Endometrial microvascular endothelial cells (primary cell): ENCODE data around the gene SPTAN1. TPM values are rescaled to one million over a fixed set of nuclear protein-coding genes. Genes with fewer than 3 reads are reported as not detected.
"Not testable (repeated sequence)": the region's sequence is repeated elsewhere in the genome, so short reads cannot be mapped to it uniquely, and the experiment has no call there.

ENCODE experiments used
- in situ Hi-C: cut with HindIII; loops from 2 replicates; pipeline ENCODE4 v1.10.0; 2017; ENCODE audit warnings: low sequenced_read_pairs, low pct_unique_long_range_greater_than_20kb; ENCODE audit errors: inconsistent ontology term
- total RNA-seq: library from RNA; depleted of rRNA; stranded (reverse); fragments of >200 nt; gene quantifications from one replicate; pipeline ENCODE4 v1.2.3, GENCODE V29; 2015; ENCODE audit errors: inconsistent ontology term

SPTAN1 gene
- total RNA-seq, 1 donor from 2014 or later, result 221 TPM

DNA sequence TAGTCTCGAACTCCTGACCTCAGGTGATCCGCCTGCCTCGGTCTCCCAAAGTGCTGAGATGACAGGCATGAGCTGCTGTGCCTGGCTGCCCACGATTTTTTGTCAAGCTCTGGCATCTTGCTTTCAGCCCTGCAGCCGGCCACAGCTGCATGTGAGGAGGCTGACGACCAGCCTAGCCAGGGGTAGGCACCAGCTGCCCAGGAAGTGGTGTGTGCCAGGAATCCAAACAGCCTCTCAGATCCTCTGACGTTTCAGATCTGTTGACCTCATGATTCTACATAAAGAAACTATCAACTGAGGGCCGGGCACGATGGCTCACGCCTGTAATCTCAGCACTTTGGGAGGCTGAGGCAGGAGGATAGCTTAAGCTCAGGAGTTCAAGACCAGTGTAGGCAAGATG, 85.3 kb downstream of the SPTAN1 start:
- in situ Hi-C loops, result no loop called here

DNA sequence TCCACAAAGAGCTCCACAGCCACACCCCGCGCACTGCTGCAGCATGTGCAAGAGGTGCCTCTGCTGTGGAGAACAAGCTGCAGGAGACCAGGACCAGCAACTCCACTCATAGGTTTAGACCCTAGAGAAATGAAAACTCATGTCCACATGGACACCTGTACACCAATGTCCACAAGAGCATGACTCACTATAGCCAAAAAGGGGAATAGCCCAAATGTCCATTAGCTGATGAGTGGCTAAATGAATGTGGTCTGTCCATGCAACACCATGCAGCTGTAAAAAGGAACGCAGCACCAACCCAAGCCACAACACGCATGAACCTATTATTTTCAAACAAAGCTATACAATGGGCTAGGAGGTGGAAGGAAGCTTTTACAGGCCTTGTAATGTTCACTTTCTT, 86.2 kb downstream of the SPTAN1 start:
- in situ Hi-C loops, result no loop called here

DNA sequence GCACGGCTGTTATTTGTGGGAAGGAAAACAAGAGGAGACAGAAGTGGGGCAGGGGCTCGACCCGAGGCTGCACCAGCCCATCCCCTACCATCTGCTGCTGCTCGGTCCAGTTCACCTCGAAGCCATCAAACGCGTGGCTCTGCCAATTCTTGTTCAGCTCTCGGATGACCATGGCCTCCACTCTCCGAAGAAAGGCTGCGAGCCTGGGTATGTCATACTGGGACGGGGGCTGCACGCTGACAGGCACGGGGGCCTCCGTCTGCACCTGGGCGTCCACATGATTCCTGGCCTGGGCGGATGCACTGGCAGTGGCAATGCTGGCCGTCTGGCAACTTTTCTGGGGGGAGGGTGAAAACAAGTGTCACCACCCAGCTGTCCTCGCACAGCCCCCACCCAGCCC, 88.2 kb downstream of the SPTAN1 start:
- in situ Hi-C loops, result no loop called here

DNA sequence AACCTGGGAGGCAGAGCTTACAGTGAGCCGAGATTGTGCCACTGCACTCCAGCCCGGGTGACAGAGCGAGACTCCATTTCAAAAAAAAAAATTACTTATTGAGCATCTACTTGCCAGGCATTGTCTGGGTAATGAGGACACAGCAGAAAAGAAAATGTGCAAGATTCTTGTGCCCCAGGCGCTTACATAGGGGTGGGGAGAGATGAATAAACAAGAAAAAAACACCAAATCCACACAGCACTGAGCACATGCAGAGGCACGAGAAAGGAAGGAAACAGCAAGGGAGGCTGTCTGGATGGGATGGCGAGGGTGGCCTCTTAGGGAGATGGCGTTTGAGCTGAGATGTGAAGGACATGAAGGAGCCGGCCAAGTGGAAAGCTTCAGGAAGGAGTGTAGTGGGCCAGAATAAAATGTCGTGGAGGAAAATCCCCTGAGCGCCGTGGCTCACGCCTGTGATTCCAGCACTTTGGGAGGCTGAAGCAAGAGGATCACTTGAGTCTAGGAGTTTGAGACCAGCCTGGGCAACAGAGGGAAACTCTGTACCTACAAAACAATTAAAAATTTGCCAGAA, 90.4 kb downstream of the SPTAN1 start:
- in situ Hi-C loops, result no loop called here

DNA sequence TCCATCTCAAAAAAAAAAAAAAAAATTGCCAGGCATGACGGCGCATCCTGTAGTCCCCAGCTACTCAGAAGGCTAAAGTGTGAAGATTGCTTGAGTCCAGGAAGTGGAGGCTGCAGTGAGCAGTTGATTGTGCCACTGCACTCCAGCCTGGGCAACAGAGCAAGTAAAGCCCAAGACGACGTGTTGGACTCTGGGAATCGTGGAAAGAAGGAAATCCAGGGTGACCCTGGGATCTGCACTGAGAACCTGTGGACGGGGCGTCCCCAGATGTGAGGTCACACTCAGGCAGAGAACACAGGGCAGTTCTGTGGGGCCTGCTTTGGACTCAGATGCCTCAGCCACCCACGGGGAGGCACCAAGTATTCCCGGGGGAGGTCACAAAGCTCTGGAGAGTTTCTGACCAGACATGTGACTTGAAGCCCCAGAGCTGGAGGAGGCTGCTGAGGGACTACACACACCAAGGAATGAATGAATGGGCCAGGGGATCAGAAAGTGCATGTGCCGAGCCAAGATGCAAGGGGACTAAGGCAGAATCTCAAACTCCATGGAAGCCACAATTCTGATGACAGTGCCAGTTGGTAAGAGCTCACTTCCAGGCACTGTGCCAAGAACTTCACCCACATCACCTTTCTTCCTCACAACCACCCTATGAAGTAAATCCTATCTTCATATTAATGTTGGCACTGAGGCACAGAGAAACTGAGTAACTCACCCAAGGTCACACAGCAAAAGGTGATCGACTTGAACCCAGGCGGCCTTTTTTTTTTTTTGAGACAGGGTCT, 91.3 kb downstream of the SPTAN1 start:
- in situ Hi-C loops, result no loop called here

DNA sequence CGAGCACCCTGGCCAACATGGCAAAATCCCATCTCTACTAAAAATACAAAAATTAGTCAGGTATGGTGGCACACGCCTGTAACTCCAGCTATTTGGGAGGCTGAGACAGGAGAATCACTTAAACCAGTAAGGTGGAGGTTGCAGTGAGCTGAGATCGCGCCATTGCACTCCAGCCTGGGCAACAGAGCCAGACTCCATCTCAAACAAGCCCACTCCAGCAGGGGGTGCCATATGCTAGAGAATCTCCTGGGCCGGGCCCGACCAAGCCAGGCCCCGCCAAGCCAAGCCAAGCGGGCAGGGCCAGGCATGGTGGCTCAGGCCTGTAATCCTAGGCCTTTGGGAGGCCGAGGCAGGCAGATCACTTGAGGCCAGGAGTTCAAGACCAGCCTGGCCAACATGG, 95.8 kb downstream of the SPTAN1 start:
- in situ Hi-C loops, result not testable (repeated sequence)

DNA sequence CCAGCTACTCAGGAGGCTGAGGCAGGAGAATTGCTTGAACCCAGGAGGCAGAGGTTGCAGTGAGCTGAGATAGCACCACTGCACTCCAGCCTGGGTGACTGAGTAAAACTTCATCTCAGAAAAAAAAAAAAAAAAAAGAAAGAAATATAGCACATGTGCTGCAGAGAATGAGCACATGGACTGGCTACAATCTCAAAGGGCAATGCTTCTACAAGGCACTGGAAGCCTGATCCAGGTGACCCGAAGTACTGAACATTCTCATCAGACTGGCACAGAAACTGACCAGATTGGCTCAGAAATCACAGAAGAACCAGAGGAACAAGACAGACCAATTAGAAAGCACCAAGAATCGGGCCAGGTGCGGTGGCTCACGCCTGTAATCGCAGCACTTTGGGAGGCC, 99.4 kb downstream of the SPTAN1 start:
- in situ Hi-C loops, result no loop called here

DNA sequence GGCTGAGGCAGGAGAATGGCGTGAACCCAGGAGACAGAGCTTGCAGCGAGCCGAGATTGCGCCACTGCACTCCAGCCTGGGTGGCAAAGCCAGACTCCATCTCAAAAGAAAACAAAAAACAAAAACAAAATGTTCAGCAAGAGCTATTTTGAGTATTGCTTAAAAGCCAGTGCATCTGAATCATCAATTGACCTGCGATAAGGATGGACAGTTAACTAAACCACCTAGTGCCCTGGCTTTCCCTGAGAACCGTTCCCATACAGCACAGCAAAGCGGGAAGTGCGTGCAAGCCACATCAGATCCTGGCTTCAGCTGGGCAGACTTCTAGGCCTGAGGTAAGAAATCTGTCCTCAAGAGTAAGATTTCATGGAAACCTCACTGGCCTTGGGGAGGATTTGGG, 101.5 kb downstream of the SPTAN1 start:
- in situ Hi-C loops, result no loop called here

DNA sequence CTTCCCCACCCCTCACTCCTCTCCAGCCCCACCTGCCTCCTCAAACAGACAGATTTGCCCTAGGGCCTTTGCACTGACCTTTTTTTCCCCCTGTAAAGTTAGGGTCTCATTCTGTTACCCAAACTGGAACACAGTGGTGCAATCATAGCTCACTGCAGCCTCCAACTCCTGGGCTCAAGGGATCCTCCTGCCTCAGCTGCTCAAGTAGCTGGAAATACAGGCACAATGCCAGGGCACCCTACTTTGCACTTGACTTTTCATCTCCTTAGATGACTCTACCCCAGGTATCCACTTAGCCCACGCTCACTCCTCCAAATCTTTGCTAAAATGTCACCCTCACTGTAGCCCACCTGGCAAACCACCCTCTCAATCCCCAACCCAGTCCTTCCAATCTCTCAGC, 102.1 kb downstream of the SPTAN1 start:
- in situ Hi-C loops, result no loop called here

DNA sequence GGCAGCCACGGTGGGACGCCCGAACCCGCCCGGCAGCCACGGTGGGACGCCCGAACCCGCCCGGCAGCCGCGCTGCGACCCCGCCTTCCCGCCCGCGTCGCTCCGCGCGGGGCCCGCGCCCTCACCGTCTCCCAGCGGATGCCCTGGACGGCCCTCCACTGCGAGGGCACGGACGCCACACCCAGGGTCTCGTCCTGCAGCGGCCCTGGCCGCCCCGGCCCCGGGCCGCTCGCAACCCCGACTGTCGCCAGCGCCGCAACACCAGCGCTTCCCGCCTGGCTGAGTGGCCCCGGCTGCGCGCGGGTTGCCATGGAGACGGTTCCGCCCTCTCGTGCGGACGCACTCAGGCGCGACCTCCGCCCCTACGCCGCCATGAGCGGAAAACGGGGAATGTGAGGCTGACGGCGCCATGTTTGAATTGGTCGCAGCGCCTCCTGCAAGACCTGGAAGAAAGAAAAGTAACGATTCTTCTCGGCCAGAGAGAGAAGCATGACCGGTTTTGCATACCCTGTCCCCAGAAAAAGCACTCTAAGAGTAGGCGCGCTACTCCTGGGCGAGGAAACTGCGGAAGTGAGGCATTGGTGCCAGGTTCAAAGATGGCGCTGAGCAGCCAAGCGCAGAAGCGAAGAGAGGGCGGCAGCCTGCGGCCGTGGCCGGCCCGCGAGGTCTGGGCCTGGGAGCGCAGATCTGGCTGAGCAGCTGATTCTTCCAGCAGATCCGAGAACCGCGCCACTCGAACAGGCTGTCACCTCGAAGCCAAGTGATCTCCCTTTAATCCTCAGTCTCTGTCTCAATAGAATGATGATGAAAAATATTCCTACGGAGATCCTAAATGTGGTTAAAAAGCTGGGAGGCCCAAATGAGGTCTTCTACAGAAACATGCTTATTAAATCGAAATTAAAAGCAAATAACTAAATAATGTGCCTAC, 104.3 kb downstream of the SPTAN1 start, which contains the start of gene DYNC2I2:
Gene DYNC2I2 (minus strand): TSS at position 432 of the 928 bp plus-strand sequence. CDS start 121 bp downstream, at position 311.
- in situ Hi-C loops, result no loop called here

DNA sequence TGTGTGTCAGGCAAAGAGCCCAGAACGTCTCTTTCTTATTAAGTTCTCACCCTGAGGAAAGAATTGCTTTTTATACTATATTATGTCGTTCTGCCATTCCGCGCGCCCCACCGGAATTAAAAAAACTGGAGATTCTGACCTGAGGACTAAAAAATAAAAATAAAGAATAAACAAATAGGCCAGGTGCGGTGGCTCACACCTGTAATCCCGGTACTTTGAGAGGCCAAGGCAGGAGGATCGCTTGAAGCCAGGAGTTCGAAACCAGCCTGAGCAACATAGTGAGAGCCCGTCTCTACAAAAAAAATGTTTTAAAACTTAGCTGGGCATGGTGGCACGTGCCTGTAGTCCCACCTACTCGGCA, 104.9 kb downstream of the SPTAN1 start:
- in situ Hi-C loops, result no loop called here

DNA sequence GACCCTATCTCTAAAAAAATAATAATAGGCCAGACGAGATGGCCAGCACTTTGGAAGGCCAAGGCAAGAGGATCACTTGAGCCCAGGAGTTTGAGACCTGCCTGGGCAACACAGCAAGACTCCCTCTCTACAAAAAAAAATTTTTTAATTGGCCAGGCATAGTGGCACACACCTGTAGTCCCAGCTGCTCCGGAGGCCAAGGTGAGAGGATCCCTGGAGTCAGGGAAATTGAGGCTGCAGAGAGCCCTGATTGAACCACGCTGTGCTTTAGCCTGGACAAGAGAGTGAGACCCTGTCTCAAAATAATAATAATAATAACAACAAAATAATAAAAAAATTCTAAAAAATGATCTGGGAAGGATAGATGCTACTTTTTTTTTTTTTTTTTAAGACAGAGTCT, 105.4 kb downstream of the SPTAN1 start:
- in situ Hi-C loops, result no loop called here

DNA sequence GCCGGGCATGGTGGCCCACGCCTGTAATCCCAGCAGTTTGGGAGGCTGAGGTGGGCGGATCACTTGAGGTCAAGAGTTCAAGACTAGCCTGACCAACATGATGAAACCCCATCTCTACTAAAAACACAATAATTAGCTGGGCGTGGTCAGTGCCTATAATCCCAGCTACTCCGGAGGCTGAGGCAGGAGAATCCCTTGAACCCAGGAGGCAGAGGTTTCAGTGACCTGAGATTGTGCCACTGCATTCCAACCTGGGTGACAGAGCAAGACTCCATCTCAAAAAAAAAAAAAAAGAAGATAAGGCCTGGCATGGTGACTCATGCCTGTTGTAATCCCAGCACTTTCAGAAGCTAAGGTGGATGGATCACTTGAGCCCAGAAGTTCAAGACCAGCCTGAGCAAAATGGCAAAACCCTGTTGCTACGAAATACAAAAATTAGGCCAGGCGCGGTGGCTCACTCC, 114.1 kb downstream of the SPTAN1 start:
- in situ Hi-C loops, result not testable (repeated sequence)

DNA sequence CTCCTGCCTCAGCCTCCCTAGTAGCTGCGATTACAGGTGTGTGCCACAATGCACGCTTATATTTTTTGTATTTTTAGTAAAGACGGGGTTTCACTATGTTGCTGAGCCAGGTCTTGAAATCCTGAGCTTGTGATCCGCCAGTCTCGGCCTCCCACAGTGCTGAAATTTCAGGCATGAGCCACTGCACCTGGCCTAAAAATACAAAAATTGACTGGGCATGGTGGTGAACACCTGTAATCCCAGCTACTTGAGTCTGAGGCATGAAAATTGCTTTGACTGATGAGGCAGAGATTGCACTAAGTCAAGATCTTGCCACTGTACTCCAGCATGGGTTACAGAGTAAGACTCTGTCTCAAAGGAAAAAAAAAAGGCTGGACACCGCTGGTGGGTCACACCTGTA, 117.4 kb downstream of the SPTAN1 start:
- in situ Hi-C loops, result no loop called here

DNA sequence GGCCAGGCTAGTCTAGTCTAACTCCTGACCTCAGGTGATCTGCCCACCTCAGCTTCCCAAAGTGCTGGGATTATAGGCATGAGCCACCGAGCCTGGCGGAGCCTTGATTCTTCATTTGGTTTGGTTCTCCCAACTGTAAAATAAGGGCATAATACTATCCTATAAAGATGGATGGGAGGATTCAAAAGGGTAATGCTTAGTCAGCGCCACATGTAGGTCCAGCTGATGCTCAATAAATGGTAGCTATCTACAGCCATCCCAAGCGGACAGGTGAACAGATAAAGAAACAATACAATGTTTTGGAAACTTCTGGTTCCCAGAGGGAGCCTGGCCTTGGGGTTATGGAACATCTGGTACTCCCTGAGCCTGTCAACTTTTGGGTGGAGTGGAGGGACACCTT, 123.0 kb downstream of the SPTAN1 start:
- in situ Hi-C loops, result no loop called here

DNA sequence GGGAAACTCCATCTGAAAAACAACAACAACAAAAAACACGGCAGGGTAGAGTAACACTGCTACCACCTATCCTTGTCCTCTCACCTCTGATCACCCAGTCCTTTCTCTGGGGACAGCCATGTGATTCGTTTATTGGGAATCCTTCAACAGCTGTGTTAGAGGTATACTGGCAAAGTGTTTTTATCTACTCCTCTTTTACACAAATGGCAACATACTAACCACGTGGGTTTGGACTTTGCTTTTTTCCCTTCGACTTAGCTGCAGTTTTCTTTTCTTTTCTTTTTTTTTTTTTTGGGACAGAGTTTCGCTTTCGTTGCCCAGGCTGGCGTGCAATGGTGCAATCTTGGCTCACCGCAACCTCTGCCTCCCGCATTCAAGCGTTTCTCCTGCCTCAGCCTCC, 125.4 kb downstream of the SPTAN1 start:
- in situ Hi-C loops, result no loop called here
